Parathyroid adenoma (tissue), 2 donors: ENCODE data around the gene PHF8.

Experiments
- H2AFZ ChIP-seq: fragments of 300-600 bp; sonication (generic); one replicate; pipeline ENCODE4 v1.7.0; 2017; ENCODE audit warnings: antibody characterized with exemption, mild to moderate bottlenecking
- H3K27ac ChIP-seq: fragments of 300-600 bp; sonication (generic); one replicate; pipeline ENCODE4 v1.7.0; 2017
- H3K27me3 ChIP-seq: fragments of 300-600 bp; sonication (generic); one replicate; pipeline ENCODE4 v1.7.0; 2017; ENCODE audit warnings: low read length; ENCODE audit not compliant: control insufficient read depth, insufficient read depth
- H3K36me3 ChIP-seq: fragments of 300-600 bp; sonication (generic); one replicate; pipeline ENCODE4 v1.7.0; 2017; ENCODE audit warnings: low read length; ENCODE audit not compliant: control insufficient read depth, insufficient read depth
- H3K4me1 ChIP-seq: fragments of 300-600 bp; sonication (generic); one replicate; pipeline ENCODE4 v1.7.0; 2017; ENCODE audit warnings: control low read depth
- H3K4me2 ChIP-seq: fragments of 300-600 bp; sonication (generic); one replicate; pipeline ENCODE4 v1.7.0; 2017; ENCODE audit warnings: low read length
- H3K4me3 ChIP-seq: fragments of 300-600 bp; sonication (generic); one replicate; pipeline ENCODE4 v1.7.0; 2017; ENCODE audit warnings: low read depth, low read length
- H3K79me2 ChIP-seq: fragments of 300-600 bp; sonication (generic); one replicate; pipeline ENCODE4 v1.7.0; 2017; ENCODE audit warnings: control low read depth
- H3K9ac ChIP-seq: fragments of 300-600 bp; sonication (generic); one replicate; pipeline ENCODE4 v1.7.0; 2017; ENCODE audit warnings: mild to moderate bottlenecking
- H3K9me3 ChIP-seq: fragments of 300-600 bp; sonication (generic); one replicate; pipeline ENCODE4 v1.7.0; 2017; ENCODE audit warnings: low read length; ENCODE audit not compliant: control insufficient read depth
- TF ChIP-seq, protein P1 (sequence below): fragments of 300-600 bp; sonication (generic); IDR thresholded peaks from one replicate; pipeline ENCODE4 v1.7.0; 2017; ENCODE audit warnings: antibody characterized with exemption, mild to moderate bottlenecking
- donor health status: primary hyperparathyroidism.

Gene PHF8

DNA sequence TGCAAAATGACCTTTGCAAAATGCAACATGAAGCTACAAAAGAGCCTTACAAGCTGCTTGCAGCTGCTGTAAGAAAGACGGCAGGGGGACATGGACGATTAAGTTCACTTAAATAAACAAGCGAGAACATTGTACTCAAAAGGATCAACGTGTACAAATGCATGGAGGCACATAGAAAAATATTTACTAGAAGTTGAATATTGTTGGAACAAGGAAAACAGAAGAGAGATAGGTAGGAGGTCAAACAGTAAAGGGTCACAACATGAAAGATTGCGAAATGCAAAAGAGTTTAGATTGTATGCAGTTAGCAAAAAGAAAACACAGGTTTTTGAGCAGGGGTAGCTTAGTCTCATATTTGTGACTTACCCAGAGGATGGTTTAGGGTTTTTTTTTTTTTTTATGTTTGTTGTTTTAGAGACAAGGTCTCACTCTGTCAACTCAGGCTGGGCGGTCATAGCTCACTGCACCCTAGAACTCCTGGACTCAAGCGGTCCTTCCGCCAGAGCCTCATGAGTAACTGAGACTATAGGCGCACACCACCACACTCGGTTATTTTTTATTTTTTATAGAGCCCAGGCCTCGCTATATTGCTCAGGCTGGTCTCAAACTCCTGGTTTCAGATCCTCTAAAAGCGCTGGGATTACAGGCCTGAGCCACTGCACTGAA lies 1.4 kb upstream of the PHF8 start:
- Histone ChIP-seq H3K27ac (no peak overlapping the region), H3K79me2 (no peaks in the 10 kb centered on the region), H3K4me3 (no peak overlapping the region), H3K9ac (no peak overlapping the region), H2AFZ (peak overlapping the region; percentile 68), H3K4me2 (no peak overlapping the region), H3K4me1 (no peaks in the 10 kb centered on the region), H3K36me3 (no peaks in the 10 kb centered on the region), H3K9me3 (no peaks in the 10 kb centered on the region), H3K27me3 (no peaks in the 10 kb centered on the region)
- TF ChIP-seq, protein P1, sequence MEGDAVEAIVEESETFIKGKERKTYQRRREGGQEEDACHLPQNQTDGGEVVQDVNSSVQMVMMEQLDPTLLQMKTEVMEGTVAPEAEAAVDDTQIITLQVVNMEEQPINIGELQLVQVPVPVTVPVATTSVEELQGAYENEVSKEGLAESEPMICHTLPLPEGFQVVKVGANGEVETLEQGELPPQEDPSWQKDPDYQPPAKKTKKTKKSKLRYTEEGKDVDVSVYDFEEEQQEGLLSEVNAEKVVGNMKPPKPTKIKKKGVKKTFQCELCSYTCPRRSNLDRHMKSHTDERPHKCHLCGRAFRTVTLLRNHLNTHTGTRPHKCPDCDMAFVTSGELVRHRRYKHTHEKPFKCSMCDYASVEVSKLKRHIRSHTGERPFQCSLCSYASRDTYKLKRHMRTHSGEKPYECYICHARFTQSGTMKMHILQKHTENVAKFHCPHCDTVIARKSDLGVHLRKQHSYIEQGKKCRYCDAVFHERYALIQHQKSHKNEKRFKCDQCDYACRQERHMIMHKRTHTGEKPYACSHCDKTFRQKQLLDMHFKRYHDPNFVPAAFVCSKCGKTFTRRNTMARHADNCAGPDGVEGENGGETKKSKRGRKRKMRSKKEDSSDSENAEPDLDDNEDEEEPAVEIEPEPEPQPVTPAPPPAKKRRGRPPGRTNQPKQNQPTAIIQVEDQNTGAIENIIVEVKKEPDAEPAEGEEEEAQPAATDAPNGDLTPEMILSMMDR = no peak

DNA sequence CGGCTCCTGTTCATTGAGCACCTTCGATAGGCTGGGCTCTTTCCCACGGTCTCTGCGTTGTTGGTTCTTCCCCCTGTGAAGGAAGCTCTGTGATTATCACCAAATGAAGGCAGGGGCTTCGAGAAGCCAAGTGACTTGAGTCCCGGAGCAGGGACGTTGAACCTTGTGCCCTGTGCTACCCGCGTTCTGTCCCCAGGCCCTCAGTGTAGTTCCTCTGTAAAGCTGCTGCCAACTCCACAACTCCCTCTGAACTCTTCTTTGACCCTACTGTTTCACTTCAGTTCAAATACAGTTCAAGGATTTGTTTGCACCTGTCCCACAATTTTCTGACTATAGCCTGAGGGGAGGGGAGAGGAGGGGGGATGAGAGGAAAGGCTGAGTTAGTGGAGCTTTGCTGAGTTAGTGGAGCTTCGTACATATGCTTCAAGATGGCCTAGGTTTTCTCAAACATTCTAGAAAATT lies 635 bp upstream of the PHF8 start:
- Histone ChIP-seq H3K27me3 (no peaks in the 10 kb centered on the region), H3K4me3 (peak overlapping the region; percentile 57)

DNA sequence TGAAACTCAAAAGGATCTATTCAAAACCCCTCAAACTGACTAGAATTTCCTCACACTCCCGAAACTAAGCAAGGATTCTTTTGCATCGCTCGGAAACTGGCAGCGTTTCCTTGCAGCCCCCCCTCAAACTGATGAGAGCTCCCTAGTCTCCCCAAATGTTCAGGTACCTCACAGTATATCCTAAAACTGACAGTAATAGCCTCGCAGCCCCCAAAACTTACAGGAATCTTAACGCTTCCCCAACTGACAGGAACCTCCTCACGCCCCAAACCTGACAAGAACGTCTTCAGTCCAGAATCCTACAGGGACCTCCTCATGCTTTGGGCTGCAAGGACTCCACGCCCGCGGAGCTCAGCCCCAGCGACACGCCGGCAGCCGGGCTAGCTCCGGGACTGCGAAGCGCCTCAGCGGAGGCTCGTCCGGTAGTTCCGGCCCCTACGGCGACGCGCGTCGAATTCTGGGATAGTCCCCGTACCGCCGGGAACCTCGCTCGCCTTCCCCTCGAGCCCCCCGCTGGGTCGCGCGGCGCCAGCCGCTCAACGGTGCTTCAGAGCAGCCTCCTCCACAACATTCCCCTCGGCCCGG lies 640 bp downstream of the PHF8 start:
- peak overlapping the region; percentile 61 for H3K9ac ChIP-seq
- H3K79me2 ChIP-seq = no peaks in the 10 kb centered on the region
- H3K4me2 ChIP-seq = peak overlapping the region; percentile 75
- peak overlapping the region; percentile 80 for H3K4me3 ChIP-seq
- no peaks in the 10 kb centered on the region for H3K27me3 ChIP-seq
- H2AFZ ChIP-seq = peak overlapping the region; percentile 91
- no peaks in the 10 kb centered on the region for H3K9me3 ChIP-seq
- H3K27ac ChIP-seq = peak overlapping the region; percentile 96
- TF ChIP-seq, protein P1 = no peak
- H3K36me3 ChIP-seq = no peaks in the 10 kb centered on the region
- H3K4me1 ChIP-seq = no peaks in the 10 kb centered on the region

More for the DNA sequence above, 635 bp upstream of the PHF8 start:
- H3K4me2 ChIP-seq = peak overlapping the region; percentile 58
- no peak overlapping the region for H3K9ac ChIP-seq
- TF ChIP-seq, protein P1 = no peak
- peak overlapping the region; percentile 96 for H3K27ac ChIP-seq
- H3K36me3 ChIP-seq = no peaks in the 10 kb centered on the region
- H3K79me2 ChIP-seq = no peaks in the 10 kb centered on the region
- H3K4me1 ChIP-seq = no peaks in the 10 kb centered on the region
- H2AFZ ChIP-seq = peak overlapping the region; percentile 68
- no peaks in the 10 kb centered on the region for H3K9me3 ChIP-seq

DNA sequence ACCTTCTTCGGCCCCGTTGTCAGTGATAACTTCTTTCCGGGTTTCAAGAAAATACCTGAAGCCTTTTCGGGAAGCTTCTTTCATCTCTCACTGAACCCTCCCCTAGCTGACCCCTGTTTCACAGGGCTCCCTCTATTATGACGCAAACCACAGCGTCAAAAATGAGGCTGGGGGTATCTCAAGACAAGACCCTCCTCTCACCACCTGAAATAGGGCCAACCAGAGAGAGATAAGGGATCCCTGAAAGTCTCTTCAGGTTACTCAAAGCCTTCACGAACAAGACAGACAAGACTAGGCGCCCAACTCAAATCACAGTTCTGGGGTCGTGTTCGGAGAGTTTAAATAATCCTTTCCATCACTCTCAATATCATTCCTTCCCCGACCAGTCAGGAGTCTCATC lies 1.2 kb downstream of the PHF8 start:
- peak overlapping the region; percentile 75 for H3K4me2 ChIP-seq
- peak overlapping the region; percentile 80 for H3K4me3 ChIP-seq
- H3K36me3 ChIP-seq = no peaks in the 10 kb centered on the region
- no peak overlapping the region for H3K9ac ChIP-seq
- H2AFZ ChIP-seq = peak overlapping the region; percentile 91
- H3K9me3 ChIP-seq = no peaks in the 10 kb centered on the region
- TF ChIP-seq, protein P1 = no peak
- no peaks in the 10 kb centered on the region for H3K27me3 ChIP-seq
- H3K4me1 ChIP-seq = no peaks in the 10 kb centered on the region
- H3K27ac ChIP-seq = peak overlapping the region; percentile 96
- no peaks in the 10 kb centered on the region for H3K79me2 ChIP-seq

DNA sequence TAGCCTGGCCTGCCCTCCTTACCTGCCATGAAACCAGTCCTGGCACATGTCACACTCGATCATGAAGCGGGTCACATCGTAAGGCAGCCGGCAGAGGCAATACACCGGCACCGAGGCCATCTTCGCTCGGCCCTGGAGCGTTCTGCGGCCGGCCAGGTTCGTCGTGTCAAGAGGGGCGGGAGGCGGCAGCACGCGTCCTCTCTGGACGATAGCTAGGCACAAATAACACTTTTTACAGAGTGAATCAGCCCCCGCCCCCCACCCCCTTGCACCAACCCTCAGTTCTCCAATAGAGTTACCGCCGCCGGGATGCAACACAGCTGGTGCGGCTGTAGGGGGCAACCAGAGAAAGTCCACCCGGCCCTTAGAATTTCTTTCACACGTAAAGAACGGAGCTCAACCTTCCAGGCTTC lies 1.7 kb downstream of the PHF8 start:
- no peaks in the 10 kb centered on the region for H3K79me2 ChIP-seq
- TF ChIP-seq, protein P1 = no peak
- peak overlapping the region; percentile 75 for H3K4me2 ChIP-seq
- no peak overlapping the region for H2AFZ ChIP-seq
- no peaks in the 10 kb centered on the region for H3K36me3 ChIP-seq
- H3K27me3 ChIP-seq = no peaks in the 10 kb centered on the region
- H3K4me1 ChIP-seq = no peaks in the 10 kb centered on the region
- H3K27ac ChIP-seq = no peak overlapping the region
- H3K9me3 ChIP-seq = no peaks in the 10 kb centered on the region
- no peak overlapping the region for H3K9ac ChIP-seq
- H3K4me3 ChIP-seq = peak overlapping the region; percentile 80
